ENCODE data around the gene MUC13. TPM values are rescaled to one million over a fixed set of nuclear protein-coding genes. Genes with fewer than 3 reads are reported as not detected.

Gene MUC13, protein sequence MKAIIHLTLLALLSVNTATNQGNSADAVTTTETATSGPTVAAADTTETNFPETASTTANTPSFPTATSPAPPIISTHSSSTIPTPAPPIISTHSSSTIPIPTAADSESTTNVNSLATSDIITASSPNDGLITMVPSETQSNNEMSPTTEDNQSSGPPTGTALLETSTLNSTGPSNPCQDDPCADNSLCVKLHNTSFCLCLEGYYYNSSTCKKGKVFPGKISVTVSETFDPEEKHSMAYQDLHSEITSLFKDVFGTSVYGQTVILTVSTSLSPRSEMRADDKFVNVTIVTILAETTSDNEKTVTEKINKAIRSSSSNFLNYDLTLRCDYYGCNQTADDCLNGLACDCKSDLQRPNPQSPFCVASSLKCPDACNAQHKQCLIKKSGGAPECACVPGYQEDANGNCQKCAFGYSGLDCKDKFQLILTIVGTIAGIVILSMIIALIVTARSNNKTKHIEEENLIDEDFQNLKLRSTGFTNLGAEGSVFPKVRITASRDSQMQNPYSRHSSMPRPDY
- 0.18 TPM in 1 of 2 replicates, not detected in the other for total RNA-seq

DNA sequence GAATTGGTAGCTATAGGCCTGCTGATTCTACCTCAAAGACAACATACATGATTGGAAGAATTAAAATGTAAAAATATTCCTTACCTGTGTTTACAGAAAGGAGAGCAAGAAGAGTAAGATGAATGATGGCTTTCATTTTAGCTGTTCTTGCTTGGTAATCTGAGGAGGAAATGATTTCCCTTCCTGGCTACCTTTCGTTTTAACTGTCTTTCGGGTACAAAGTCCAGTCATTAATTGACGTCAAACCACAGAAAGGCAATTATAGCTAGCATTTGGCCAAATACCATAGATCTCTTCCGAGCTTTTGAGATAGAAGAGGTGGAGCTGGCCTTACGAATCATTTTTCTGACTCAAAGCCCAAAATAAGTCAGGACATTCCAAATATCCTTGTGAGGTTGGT, at the start of gene MUC13:
MUC13 (minus strand) TSS at position 175 of the 400 bp plus-strand sequence; CDS start at position 136, 39 bp downstream.

DNA sequence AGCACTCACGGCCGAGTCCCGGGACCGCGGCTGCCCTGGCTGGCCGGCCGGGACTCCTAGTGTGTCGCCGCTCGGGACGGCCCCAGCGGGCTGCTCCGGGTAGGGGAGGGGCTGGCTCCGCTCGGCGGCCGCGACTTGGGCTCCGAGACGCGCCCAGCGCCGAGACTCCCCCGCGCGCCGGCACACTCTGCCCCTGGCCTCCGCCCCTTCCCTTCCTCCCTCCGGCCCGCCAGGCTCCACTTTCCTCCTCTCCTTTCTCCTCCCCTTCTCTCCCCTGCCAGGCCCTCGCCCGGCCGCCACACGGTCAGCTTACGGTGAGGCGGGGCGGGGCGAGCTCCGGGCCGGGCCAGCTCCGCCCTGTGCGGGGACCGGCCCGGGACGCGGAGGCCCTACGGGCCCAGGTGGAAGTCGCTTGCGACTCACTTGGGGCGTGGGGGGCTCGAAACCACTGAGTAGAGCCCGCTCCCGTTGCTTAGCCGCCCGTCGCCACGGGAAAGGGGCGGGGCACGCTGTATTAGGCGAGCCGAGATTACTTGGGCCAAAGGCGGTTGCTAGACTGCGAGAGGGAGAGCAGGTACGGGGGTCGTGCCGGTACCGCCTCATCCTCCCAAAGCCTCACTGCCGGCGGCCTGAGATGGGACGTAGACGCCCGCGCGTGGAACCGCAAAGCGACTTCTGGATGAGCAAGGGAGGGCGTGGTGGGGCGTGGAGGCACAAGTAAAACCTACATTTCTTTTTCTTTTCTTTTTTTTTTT, 47.2 kb downstream of the MUC13 start, which contains the start of gene ITGB5:
ITGB5 (minus strand) TSS at position 189 of the 755 bp plus-strand sequence. CDS start 365 bp downstream, outside the sequence.

Other genes starting within 250 kb of the MUC13 start
- gene UMPS, start 204.3 kb downstream of the MUC13 start, total RNA-seq: 35.9 and 40.0 TPM in 2 replicates
- 122 and 281 TPM in 2 replicates for gene ITGB5, start 47.4 kb downstream of the MUC13 start, total RNA-seq
- 24.5 and 96.1 TPM in 2 replicates for gene HEG1, start 121.2 kb upstream of the MUC13 start, total RNA-seq